ENCODE data around the gene NHERF1.

Gene NHERF1

GRCh38 chr17:74733365-74734122, 14.9 kb upstream of the NHERF1 start:
- Histone ChIP-seq H3K9me3 (replicated peaks; ENCODE audit: insufficient read depth, low read length) (no peaks in the 10 kb centered on the region), H3K9me2 (replicated peaks; ENCODE audit: insufficient read depth, low read length) (no peaks in the 10 kb centered on the region), H3K9ac (ENCODE audit: low read length) (no peak overlapping the region), H3F3A (ENCODE audit: insufficient read depth, low read length) (peaks cover 1% of the 10 kb centered on the region; the same call in 1 of the 2 replicates), H3K36me3 (replicated peaks; ENCODE audit: insufficient read depth, low read length) (no peaks in the 10 kb centered on the region), H3K27ac (ENCODE audit: low read length) (no peak overlapping the region), H3K4me1 (ENCODE audit: low read length) (peaks cover 13% of the 10 kb centered on the region), H3K4me3 (ENCODE audit: low read length) (no peak overlapping the region), H3K4me2 (ENCODE audit: low read depth, low read length) (no peak overlapping the region), H2AFZ (ENCODE audit: low read length) (no peak overlapping the region), H3K27me3 (replicated peaks; ENCODE audit: insufficient read depth, low read length) (no peaks in the 10 kb centered on the region; the same call in 1 of the 2 replicates), H4K20me1 (ENCODE audit: insufficient read depth, low read length) (no peaks in the 10 kb centered on the region), H3K79me2 (ENCODE audit: low read length) (no peaks in the 10 kb centered on the region)
- TF ChIP-seq EZH2phosphoT487 (IDR thresholded peaks at IDR 0.05; ENCODE audit: low read length) (no peak), EZH2 (optimal IDR thresholded peaks at IDR 0.05; ENCODE audit: low read depth, low read length) (no peak)
- TF ChIP-seq, protein P1, sequence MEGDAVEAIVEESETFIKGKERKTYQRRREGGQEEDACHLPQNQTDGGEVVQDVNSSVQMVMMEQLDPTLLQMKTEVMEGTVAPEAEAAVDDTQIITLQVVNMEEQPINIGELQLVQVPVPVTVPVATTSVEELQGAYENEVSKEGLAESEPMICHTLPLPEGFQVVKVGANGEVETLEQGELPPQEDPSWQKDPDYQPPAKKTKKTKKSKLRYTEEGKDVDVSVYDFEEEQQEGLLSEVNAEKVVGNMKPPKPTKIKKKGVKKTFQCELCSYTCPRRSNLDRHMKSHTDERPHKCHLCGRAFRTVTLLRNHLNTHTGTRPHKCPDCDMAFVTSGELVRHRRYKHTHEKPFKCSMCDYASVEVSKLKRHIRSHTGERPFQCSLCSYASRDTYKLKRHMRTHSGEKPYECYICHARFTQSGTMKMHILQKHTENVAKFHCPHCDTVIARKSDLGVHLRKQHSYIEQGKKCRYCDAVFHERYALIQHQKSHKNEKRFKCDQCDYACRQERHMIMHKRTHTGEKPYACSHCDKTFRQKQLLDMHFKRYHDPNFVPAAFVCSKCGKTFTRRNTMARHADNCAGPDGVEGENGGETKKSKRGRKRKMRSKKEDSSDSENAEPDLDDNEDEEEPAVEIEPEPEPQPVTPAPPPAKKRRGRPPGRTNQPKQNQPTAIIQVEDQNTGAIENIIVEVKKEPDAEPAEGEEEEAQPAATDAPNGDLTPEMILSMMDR (IDR thresholded peaks at IDR 0.05; ENCODE audit: low read length) = no peak
- no peak for DNase-seq

DNA sequence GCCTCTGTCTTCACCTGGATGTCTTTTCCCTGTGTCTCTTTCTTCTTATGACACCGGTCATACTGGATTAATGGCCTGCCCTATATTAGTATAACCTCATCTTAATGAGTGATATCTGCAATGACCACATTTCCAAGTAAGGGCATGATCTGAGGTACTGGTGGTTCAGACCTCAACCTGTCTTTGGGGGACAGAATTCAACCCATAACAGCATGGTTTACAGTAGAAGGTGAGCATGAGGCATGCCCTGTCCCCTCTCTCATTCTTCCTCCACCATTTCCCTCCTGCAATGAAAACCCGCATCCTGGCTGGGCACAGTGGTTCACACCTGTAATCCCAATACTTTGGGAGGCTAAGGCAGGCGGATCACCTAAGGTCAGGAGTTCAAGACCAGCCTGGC, 14.2 kb upstream of the NHERF1 start:
- Histone ChIP-seq H3K4me3 (ENCODE audit: low read length) (no peak overlapping the region), H4K20me1 (ENCODE audit: insufficient read depth, low read length) (no peaks in the 10 kb centered on the region), H2AFZ (ENCODE audit: low read length) (no peak overlapping the region), H3K4me2 (ENCODE audit: low read depth, low read length) (no peak overlapping the region), H3K9ac (ENCODE audit: low read length) (no peak overlapping the region), H3K4me1 (ENCODE audit: low read length) (peaks cover 20% of the 10 kb centered on the region), H3K27me3 (replicated peaks; ENCODE audit: insufficient read depth, low read length) (no peaks in the 10 kb centered on the region; the same call in 1 of the 2 replicates), H3K9me2 (replicated peaks; ENCODE audit: insufficient read depth, low read length) (no peaks in the 10 kb centered on the region), H3K79me2 (ENCODE audit: low read length) (no peaks in the 10 kb centered on the region), H3K27ac (ENCODE audit: low read length) (no peak overlapping the region), H3K9me3 (replicated peaks; ENCODE audit: insufficient read depth, low read length) (no peaks in the 10 kb centered on the region), H3F3A (ENCODE audit: insufficient read depth, low read length) (peaks cover 6% of the 10 kb centered on the region), H3K36me3 (replicated peaks; ENCODE audit: insufficient read depth, low read length) (no peaks in the 10 kb centered on the region)
- DNase-seq = no peak
- TF ChIP-seq EZH2 (optimal IDR thresholded peaks at IDR 0.05; ENCODE audit: low read depth, low read length) = no peak
- TF ChIP-seq, protein P1 (IDR thresholded peaks at IDR 0.05; ENCODE audit: low read length) = no peak
- TF ChIP-seq EZH2phosphoT487 (IDR thresholded peaks at IDR 0.05; ENCODE audit: low read length) = no peak

DNA sequence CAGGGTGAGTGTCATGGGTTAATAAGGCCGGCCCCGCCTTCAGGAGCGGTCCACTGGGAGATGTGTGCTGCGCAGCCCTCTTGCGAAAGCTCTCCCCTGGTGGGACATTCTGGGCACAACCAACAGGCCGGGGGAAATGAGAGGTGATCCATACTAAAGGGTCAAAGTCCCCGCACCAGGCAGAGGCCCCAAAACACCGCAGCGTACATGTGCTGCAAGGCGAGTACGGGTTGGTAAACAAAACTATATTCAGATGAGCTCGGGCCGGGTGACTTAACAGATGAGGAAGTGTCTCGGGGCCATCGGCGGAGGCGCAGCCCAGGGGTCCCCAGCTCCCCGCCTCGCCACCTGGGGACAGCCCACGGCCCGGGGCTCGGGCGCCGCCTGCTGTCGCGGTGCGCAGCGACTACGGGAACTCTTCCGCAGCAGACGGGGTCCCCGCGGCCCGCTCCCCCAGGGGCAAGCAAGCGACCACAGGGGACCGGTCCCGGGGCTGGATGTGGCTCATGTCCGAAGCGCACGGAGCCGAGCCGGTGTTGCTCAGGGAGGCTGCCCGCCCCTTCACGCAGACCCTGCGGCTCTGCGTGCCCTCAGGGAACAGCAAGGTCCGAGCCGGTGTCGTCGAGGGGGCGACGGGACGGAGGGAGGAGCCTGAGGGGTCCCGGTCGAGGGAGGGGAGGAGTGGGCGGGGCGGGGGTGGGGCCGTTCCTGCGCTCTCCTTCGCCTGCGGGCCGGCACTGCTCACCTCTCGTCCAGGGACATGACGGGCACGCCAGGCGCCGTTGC, 11.7 kb upstream of the NHERF1 start, which contains the start of gene RAB37:
TSS of gene RAB37 (plus strand) at position 744 of the 786 bp plus-strand sequence. CDS start at position 761, 17 bp downstream.
- H4K20me1 ChIP-seq (ENCODE audit: insufficient read depth, low read length) = no peaks in the 10 kb centered on the region
- H3K36me3 ChIP-seq (replicated peaks; ENCODE audit: insufficient read depth, low read length) = no peaks in the 10 kb centered on the region
- peaks cover 34% of the 10 kb centered on the region for H3K4me1 ChIP-seq (ENCODE audit: low read length)
- no peak for DNase-seq
- H3K9me3 ChIP-seq (replicated peaks; ENCODE audit: insufficient read depth, low read length) = no peaks in the 10 kb centered on the region
- H3K79me2 ChIP-seq (ENCODE audit: low read length) = peaks cover 6% of the 10 kb centered on the region; the same call in 1 of the 2 replicates
- no peaks in the 10 kb centered on the region for H3K9me2 ChIP-seq (replicated peaks; ENCODE audit: insufficient read depth, low read length)
- peak within 1 kb of the TSS; percentile 79 for H2AFZ ChIP-seq (ENCODE audit: low read length)
- H3K4me3 ChIP-seq (ENCODE audit: low read length) = peak within 1 kb of the TSS; percentile 55
- peaks cover 15% of the 10 kb centered on the region for H3F3A ChIP-seq (ENCODE audit: insufficient read depth, low read length)
- H3K9ac ChIP-seq (ENCODE audit: low read length) = peak within 1 kb of the TSS; percentile 43
- TF ChIP-seq, protein P1 (IDR thresholded peaks at IDR 0.05; ENCODE audit: low read length) = peak; percentile 38
- no peak for TF ChIP-seq EZH2 (optimal IDR thresholded peaks at IDR 0.05; ENCODE audit: low read depth, low read length)
- peak within 1 kb of the TSS; percentile 87 for H3K4me2 ChIP-seq (ENCODE audit: low read depth, low read length)
- no peaks in the 10 kb centered on the region; the same call in 1 of the 2 replicates for H3K27me3 ChIP-seq (replicated peaks; ENCODE audit: insufficient read depth, low read length)
- peak within 1 kb of the TSS; percentile 40; the same call in 1 of the 2 replicates for H3K27ac ChIP-seq (ENCODE audit: low read length)
